Testis (tissue), 3 donors: ENCODE data around the gene THAP12. TPM values are rescaled to one million over a fixed set of nuclear protein-coding genes. Genes with fewer than 3 reads are reported as not detected.

Experiments used
- DNase-seq: peaks from one replicate; pipeline ENCODE4 v3.0.0-alpha.2; 2019
- H3K27ac ChIP-seq, 2 donors: fragments of 200-600 bp; sonication (generic); one replicate each; pipeline ENCODE4 v1.5.1; 2019
- H3K27me3 ChIP-seq: fragments of 200-600 bp; sonication (generic); one replicate; pipeline ENCODE4 v1.5.1; 2019
- H3K36me3 ChIP-seq: fragments of 200-600 bp; sonication (generic); one replicate; pipeline ENCODE4 v1.5.1; 2017; ENCODE audit warnings: low read depth; ENCODE audit errors: missing control alignments
- H3K4me1 ChIP-seq: fragments of 200-600 bp; sonication (generic); one replicate; pipeline ENCODE4 v1.5.1; 2019
- H3K4me3 ChIP-seq, 2 donors: fragments of 200-600 bp; sonication (generic); one replicate each; pipeline ENCODE4 v1.5.1; 2017 to 2019
- H3K9me3 ChIP-seq: fragments of 200-600 bp; sonication (generic); one replicate; pipeline ENCODE4 v1.5.1; 2017
- POLR2A ChIP-seq: fragments of 450-650 bp; IDR thresholded peaks from one replicate; pipeline ENCODE4 v1.6.1; 2017; ENCODE audit warnings: antibody characterized with exemption, mild to moderate bottlenecking, moderate library complexity
- WGBS, 2 donors: methylation state at CpG; one replicate each; pipeline ENCODE4 v1.1.5; 2018; 5-methylcytosine and 5-hydroxymethylcytosine counted together
- intact Hi-C: fragments of 100-400 bp; cut with DNase I; formaldehyde crosslinking; loops from one replicate; pipeline ENCODE4 v1.15.1; 2023; ENCODE audit warnings: low total_unique reads
- polyA plus RNA-seq: library from polyadenylated mRNA; stranded (reverse); fragments of 350-450 nt; fragmentation: Illumina TruSeq; extraction: RNeasy Lipid Tissue Mini Kit (QIAGEN cat#74804); gene quantifications from one replicate; pipeline ENCODE4 v1.2.3, GENCODE V29; 2014; ENCODE audit warnings: low read depth, low replicate concordance; ENCODE audit not compliant: insufficient read depth
- total RNA-seq, 2 donors: library from RNA; depleted of rRNA; stranded (reverse); fragments of >200 nt; gene quantifications; one replicate each; pipeline ENCODE4 v1.2.3, GENCODE V29; 2016
- TF ChIP-seq, protein P1 (sequence below), 3 experiments: fragments of 450-650 bp in 2 of 3; fragments of 200-600 bp in 1 of 3; sonication (generic) in 1 of 3; IDR thresholded peaks; one replicate each; pipeline ENCODE4 v1.5.1; 2016 to 2019; ENCODE audit warnings: antibody characterized with exemption in 3 of 3, mild to moderate bottlenecking in 2 of 3, moderate library complexity in 1 of 3

Gene THAP12
- total and polyA plus RNA-seq, 3 donors from 2014 or later, result 37.7 to 41.0 (median 39.8) TPM

GRCh38 chr11:76380159-76380976 is 564 bp downstream of the THAP12 start:
- Histone ChIP-seq H3K27me3 (no peaks in the 10 kb centered on the region), H3K9me3 (no peaks in the 10 kb centered on the region), H3K4me1 (peaks cover 14% of the 10 kb centered on the region), H3K4me3 (peak overlapping the region; percentile 85 to 94), H3K36me3 (no peaks in the 10 kb centered on the region), H3K27ac (peak overlapping the region; percentile 60 to 87)
- no peak for TF ChIP-seq POLR2A
- TF ChIP-seq, protein P1, sequence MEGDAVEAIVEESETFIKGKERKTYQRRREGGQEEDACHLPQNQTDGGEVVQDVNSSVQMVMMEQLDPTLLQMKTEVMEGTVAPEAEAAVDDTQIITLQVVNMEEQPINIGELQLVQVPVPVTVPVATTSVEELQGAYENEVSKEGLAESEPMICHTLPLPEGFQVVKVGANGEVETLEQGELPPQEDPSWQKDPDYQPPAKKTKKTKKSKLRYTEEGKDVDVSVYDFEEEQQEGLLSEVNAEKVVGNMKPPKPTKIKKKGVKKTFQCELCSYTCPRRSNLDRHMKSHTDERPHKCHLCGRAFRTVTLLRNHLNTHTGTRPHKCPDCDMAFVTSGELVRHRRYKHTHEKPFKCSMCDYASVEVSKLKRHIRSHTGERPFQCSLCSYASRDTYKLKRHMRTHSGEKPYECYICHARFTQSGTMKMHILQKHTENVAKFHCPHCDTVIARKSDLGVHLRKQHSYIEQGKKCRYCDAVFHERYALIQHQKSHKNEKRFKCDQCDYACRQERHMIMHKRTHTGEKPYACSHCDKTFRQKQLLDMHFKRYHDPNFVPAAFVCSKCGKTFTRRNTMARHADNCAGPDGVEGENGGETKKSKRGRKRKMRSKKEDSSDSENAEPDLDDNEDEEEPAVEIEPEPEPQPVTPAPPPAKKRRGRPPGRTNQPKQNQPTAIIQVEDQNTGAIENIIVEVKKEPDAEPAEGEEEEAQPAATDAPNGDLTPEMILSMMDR (IDR thresholded peaks at IDR 0.05), result no peak
- intact Hi-C loops, result no loop called here
- DNase-seq, result peak; percentile 54
- WGBS, 2 donors, result 0 to 1% methylated on average over 9 to 52 of the region's 85 CpGs

- H3K9me3 ChIP-seq, result no peaks in the 10 kb centered on the region
- no peaks in the 10 kb centered on the region for H3K36me3 ChIP-seq
- peak overlapping the region in 1 of 2 donors; percentile 87 for H3K27ac ChIP-seq
- peak overlapping the region; percentile 85 to 94 for H3K4me3 ChIP-seq
- intact Hi-C loops, result no loop called here
- H3K27me3 ChIP-seq, result no peaks in the 10 kb centered on the region
- peaks cover 14% of the 10 kb centered on the region for H3K4me1 ChIP-seq
- 24 to 28% methylated on average over 6 of the region's 6 CpGs for WGBS, 2 donors
- TF ChIP-seq, protein P1 (IDR thresholded peaks at IDR 0.05), result no peak
- TF ChIP-seq POLR2A, result no peak
- no peak for DNase-seq
These were observed 1.1 kb downstream of the THAP12 start for GRCh38 chr11:76379807-76380158.

DNA sequence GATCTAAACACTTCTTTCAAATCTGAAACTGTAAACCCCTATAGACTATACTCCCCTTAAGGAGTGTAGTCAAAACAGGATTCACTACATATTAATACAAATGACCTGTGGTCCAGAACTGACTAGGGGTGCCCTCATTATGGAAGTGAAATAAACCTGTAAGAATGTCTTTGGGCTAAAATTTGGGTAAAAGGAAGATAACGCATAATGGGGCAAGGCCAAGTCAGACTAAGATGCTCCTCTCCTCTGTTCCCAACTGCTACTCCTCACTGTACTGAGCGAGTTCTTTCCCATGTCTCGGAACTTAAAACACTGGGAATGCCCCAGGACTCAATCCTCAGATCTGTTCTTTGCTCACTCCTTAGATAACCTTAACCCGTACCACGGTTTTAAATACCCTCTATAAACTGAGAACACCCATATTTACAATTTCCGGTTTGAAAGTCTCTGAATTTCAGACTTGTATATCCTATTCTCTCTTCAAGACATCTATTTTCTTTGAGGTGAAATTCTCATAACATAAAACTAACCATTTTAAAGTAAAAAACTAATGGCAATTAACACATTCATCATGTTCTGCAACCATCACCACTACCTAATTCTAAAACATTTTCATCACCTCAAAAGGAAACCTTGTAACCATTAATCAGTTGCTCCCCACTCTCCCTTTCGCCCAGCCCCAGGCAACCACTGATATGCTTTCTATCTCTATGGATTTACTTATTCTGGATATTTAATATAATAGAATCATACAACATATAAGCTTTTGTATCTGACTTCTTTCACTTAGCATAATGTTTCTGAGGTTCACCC is 4.0 kb downstream of the THAP12 start:
- H3K27me3 ChIP-seq, result no peaks in the 10 kb centered on the region
- no peak overlapping the region for H3K27ac ChIP-seq
- no peaks in the 10 kb centered on the region for H3K9me3 ChIP-seq
- H3K36me3 ChIP-seq, result no peaks in the 10 kb centered on the region
- no peak overlapping the region for H3K4me3 ChIP-seq
- intact Hi-C loops, result no loop called here
- H3K4me1 ChIP-seq, result peaks cover 13% of the 10 kb centered on the region
- WGBS, 2 donors, result 76 to 80% methylated on average over 7 of the region's 7 CpGs
- TF ChIP-seq, protein P1 (IDR thresholded peaks at IDR 0.05), result no peak
- no peak for TF ChIP-seq POLR2A
- no peak for DNase-seq

GRCh38 chr11:76371170-76371569 is 9.8 kb downstream of the THAP12 start:
- intact Hi-C loops, result no loop called here
- TF ChIP-seq, protein P1 (IDR thresholded peaks at IDR 0.05), result no peak
- no peak for TF ChIP-seq POLR2A
- Histone ChIP-seq H3K9me3 (no peaks in the 10 kb centered on the region), H3K36me3 (no peaks in the 10 kb centered on the region), H3K4me3 (no peak overlapping the region), H3K27me3 (no peaks in the 10 kb centered on the region), H3K4me1 (no peaks in the 10 kb centered on the region), H3K27ac (no peak overlapping the region)
- no peak for DNase-seq
- 65 to 70% methylated on average over 3 of the region's 3 CpGs for WGBS, 2 donors
